CD4-positive, alpha-beta T cell treated with Interleukin-4 for 4 hours (primary cell): ENCODE data around the gene GLI3.
"Not testable (repeated sequence)": the region's sequence is repeated elsewhere in the genome, so short reads cannot be mapped to it uniquely, and the experiment has no call there.

Experiments
- DNase-seq: peaks from one replicate; pipeline ENCODE4 v3.0.0-alpha.2; 2020

GLI3 gene

DNA sequence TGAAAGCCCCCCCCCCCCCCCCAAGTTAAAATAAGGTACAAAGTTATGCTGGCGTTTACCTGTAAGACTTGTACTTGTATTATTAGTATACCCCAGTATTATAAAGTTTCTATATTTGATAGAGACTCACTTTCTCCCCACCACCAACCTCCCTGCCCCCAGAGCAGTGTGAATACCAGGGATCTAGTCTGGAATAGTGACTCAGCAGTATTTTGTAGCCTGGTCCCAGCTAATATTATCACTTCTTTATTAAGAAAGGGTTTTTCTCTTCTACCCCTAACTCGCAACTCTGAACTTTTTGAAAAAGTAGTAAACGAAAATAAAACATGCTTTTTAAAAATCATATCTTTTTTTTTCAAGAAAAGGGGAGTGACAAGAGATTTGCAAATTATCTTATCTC, 26.7 kb downstream of the GLI3 start:
- DNase-seq: no peak

DNA sequence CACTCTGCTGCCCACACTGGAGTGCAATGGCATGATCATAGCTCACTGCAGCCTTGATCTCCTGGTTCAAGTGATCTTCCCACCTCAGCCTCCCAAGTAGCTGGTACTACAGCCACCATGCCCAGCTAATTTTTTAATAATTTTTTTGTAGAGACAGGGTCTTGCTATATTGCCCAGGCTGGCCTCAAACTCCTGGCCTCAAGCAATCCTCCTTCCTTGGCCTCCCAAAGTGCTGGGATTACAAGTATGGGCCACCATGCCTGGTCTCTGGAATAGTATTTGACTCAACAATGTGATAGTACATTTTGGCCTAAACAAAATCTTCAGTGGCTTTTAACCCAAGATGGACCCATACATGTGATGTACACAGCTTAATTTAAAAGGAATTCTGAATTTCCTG, 27.9 kb downstream of the GLI3 start:
- not testable (repeated sequence) for DNase-seq

DNA sequence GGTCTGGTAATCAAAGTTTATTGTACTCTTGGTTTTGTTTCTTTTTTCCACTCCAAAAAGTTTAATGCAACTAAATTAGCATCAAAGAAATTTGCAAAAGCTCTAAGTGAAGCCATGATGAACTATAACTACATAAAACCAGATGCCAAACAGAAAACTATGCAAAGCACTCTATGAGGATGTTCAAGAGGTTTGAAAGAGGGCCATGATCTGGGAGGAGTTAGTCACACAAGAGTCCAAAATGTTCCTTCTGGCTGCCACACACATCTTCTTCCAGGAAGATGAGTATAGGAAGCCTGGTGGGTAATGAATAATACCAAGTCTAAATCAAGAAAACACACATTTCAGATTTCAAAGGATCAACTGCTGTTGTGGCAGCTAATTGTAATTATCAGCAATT, 28.4 kb downstream of the GLI3 start:
- no peak for DNase-seq

- no peak for DNase-seq
Observed at GRCh38 chr7:42207420-42207819, 29.6 kb downstream of the GLI3 start.

GRCh38 chr7:42203336-42203735, 33.7 kb downstream of the GLI3 start:
- no peak for DNase-seq

DNA sequence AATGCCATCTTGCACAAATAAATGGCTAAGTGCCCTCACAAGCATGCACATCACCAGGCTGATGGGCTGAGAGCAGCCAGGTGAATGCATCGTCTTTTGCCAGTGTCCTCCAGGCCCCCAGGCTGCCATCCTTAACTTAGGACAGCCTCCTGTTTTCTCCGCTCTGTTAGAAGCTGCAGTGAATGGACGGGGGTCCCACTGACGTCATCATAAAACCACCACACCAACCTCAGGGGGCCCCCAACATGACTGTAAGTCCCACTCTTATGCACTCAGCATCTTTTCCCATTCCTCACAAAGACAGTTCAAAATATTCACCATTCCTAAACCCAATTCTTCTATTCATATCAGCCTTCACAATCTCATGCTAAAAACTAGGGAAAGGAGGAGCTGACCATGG, 34.4 kb downstream of the GLI3 start:
- DNase-seq: no peak

DNA sequence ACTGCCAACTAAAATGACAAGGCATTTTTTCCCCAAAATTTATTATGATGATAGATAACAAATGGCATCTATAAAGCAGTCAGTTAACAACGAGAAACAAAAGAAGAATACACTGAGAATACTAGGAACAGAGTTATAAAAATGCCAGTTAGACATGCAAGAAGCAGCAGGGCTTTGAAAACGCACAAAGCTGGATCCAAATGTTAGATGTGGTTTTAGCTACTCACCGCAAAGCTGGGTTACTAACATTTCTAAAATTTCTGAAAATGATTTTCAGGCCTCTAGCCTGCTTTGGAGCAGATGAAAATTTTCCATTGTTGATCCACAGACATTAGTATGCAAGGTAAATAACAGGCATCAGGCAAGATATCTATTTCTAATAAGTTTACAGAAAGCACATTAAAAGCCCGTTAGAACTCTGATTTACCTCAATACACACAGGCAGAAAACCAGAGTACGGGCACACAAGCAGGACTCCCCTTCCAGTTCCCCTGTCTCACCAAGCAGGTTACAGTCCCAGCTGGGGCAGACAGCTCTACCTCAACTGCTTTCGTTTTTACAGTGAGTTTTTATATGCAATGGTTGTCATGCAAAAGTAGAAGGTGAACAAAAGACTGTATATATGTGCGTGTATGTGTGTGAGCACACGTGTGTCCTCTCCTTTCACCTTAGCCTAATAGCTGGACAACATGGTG, 37.9 kb downstream of the GLI3 start:
- DNase-seq: no peak

DNA sequence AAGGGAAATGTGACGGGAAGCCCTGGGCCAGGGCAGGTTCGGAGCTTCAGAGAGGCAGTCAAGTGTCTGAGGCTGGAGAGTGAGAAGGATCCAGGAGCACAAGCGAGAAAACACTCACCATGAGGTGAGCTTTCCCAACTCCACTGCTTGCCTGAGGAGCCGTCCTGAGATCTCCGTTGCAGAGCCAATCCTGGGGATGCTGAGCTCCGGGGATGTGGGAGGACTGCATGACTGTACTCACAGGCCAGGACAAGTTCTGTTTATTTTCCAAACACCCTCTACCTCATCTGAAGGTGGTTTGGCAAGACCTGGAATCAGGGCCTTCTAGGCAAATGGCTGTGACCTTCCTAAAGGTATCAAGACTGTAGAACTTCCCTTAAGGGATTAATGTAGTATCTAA, 38.7 kb downstream of the GLI3 start:
- no peak for DNase-seq

DNA sequence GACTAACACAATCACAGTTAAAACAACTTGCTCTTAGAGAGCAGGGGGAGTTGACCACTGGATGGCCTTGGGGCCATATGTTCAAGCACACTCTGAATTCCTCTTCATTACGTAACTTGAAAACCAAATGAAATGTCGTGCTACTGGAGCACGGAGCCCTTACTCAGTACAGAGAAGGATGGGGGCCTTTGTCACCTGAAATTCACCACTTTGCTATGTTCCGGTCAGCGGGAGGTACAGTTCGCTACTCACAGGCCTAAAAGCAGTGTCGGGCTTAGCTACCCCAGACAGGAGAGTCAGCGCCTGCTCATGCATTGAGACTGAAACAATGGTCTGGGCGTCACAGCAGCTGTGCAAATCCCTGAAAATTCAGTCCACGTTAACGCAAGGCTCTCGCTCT, 39.6 kb downstream of the GLI3 start:
- no peak for DNase-seq

GRCh38 chr7:42194238-42194637, 42.8 kb downstream of the GLI3 start:
- no peak for DNase-seq

- no peak for DNase-seq
Observed at GRCh38 chr7:42193471-42194129, 43.4 kb downstream of the GLI3 start.

DNA sequence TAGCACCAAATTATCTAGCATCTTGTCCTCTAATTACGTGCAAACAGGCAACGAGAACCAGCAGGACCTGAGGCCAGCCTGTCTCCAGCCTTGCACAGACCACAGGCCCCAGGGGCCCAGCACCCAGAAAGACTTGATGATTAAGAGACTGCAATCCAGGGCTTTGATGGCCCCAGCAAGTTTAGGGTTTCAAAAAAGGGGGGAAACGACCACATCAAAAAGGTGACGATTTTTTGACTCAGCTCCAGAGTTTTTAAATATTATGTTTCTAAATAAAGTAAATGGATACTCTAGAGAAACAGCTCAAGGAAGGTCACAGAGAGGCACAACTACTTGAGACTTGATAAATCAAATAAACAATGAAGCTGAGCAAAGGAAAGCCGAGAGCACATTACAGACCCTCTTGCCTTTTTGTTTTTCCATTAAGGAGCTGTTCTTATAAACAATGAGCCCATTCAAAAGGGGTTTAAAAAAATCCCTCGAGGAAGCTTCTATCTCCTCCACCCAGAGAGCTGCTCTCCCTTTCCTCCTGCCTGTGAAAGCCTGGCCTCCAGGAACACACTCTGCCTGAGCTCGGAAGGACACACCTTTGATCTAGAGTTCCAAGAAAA, 44.1 kb downstream of the GLI3 start:
- DNase-seq: no peak

DNA sequence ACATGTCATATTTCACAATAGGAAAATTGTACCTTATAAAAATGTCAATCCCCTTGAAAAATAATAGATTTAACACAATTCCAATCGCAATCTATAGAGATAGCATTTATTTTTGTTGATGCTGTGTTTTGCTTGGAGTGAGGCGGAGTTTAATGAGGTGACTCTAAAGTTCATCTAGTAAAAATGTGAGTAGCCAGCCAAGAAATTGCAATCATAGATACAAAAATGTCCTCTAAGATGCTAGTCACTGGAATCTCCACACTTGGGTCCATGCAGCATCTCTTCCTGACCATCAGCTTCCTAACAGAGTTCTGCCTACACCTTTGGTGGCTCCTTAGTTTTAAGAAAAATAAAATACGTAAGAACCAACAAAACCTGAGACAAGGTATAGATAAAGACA, 44.9 kb downstream of the GLI3 start:
- no peak for DNase-seq

- no peak for DNase-seq
Observed at GRCh38 chr7:42189535-42189934, 47.5 kb downstream of the GLI3 start.

GRCh38 chr7:42186151-42186550, 50.9 kb downstream of the GLI3 start:
- DNase-seq: no peak

- DNase-seq: no peak
Observed at GRCh38 chr7:42185726-42186125, 51.3 kb downstream of the GLI3 start.

DNA sequence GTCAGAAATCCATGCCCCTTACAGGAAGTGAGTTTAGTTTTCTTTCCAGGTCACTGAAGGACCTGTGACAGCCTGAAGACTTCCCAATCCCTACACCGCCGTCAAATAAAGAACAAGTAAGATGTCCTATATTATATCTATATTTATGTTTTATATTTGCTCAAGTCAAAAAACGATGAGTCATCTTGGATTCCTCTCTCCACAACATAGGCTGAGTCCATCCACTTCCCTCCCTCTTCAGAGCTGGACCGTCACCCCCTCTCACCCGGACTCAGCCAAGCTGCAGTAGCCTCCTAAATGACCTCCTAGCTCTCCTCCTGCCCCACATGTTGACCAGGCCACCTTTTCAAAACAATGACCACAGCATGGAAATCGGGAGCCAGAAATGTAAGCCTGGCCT, 53.5 kb downstream of the GLI3 start:
- DNase-seq: no peak

- no peak for DNase-seq
Observed at GRCh38 chr7:42181566-42181965, 55.4 kb downstream of the GLI3 start.

DNA sequence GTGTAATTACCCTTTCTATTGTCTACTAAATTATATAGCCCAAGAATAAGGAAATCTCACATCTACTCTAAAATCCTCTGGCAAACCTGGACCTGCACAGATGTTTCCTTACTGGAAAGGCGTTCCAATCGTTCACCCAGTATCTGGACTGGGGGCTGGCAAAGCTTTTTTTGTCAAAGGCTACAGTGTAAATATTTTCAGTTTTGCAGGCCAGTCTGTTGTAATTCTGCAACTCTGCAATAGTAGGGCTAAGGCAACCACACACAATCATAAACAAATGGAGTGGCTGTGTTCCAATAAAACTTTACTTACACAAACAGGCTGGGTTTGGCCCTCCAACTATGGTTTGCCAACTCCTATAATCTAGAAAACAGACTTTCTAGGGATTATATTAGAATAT, 56.2 kb downstream of the GLI3 start:
- DNase-seq: no peak

DNA sequence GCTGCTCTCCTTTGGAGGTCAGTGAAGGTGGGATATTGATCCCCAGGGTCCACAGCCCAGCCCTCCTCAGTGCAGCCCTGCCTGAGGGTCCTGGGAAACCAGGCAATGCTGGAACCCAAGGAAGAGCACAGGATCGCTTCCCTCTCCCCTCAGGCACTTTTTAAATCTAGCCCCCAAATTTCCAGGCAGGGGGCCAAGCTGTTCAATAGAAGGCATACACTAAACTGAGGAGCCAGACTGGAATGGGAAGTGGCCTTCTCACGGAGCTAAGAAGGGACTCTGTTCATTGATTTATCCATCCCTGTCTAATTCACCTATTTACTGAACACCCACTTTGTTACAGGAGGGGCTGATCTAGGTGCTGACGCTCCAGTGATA, 60.3 kb downstream of the GLI3 start:
- no peak for DNase-seq

DNA sequence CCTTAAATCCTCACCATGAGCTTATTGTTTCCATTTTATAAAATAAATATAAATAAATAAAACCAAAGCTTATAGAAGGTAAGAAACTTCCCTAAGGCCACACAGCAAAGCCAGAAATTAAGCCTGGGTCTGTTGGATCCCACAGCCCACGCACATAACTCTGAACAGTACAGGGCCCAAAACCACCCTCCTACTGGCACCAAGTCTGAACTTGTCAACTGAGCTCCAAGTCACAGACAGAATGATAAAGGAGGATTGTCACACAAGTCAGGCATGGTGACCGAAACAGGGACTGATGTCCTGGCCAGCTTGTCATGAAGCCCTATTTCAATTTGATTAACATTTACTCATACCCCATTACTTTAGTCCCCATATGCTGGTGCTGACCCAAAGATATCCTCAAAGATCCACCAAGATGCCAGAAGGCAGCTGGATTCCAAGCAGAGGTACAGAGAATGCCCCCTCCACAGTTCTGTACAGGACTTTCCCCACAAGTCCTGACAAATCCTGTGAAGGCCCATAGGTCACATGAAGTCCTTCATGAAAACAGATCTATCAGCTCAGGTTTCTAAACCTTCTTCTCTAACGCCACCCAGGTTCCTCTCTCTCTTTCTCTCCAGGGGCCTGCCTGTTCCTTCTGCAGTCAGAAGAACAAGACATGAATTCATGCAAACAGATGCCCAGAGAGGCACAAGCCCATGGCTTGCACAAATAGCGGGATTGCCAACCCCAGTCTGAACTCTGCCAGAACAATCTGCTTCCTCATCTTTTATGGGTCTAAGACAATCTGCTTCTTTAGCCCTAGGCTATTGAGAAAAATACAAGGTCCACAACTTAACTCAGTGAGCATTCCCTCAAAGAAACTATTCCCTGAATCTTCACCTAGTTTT, 60.9 kb downstream of the GLI3 start:
- DNase-seq: no peak

GRCh38 chr7:42174391-42174912, 62.6 kb downstream of the GLI3 start:
- DNase-seq: no peak

DNA sequence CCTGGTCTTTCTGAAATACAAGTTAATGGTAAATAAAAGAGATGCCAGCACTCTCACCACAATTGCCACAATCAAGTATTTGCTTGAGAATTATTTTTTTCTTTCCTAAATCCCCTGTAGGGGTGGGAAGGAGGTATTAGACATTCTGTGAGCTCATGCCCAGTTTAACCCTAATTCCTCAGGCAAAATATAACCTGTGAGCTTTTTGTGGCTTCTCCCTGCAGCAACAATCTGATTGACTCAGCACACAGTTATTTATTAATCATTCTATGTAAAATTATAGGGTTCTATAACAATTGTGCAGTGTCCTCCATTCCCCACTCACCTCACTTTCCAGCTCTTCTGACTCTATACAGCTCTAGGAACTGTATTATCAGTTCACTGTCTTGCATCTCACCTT, 66.3 kb downstream of the GLI3 start:
- no peak for DNase-seq
